GM12878 (cell line): ENCODE results near the gene ZXDC. TPM values are rescaled to one million over a fixed set of nuclear protein-coding genes. Genes with fewer than 3 reads are reported as not detected.

Experiments
- ATAC-seq: fragments of 200-7000 bp; cut with Tn5 transposase; 3 replicates; pipeline ENCODE4 v1.9.1; 2020; ENCODE audit warnings: mild to moderate bottlenecking, moderate library complexity
- BruUV-seq: library from RNA; stranded (reverse); fragments of 400-500 nt; replicated peaks from 2 replicates; lab custom pipeline; 2021; lab: Mats Ljungman, UMichigan
- CTCF ChIA-PET: fragments of 300-600 bp; sonication (Branson Sonifier 250); formaldehyde crosslinking; extraction: SDS; loops from one replicate; lab custom pipeline; 2021; ENCODE audit warnings: inconsistent platforms; lab: Yijun Ruan, JAX
- POLR2A ChIA-PET: fragments of 350-600 bp; formaldehyde crosslinking; extraction: SDS; loops from one replicate; lab custom pipeline; 2021; ENCODE audit warnings: inconsistent platforms; lab: Charles Lee
- RAD21 ChIA-PET: fragments of 300-600 bp; sonication (Branson Sonifier 250); formaldehyde crosslinking; loops from one replicate; lab custom pipeline; 2023; ENCODE audit warnings: antibody characterized with exemption; ENCODE audit not compliant: unreplicated experiment; lab: Charles Lee
- SMC1A ChIA-PET: fragments of 300-600 bp; sonication (Branson Sonifier 250); formaldehyde crosslinking; loops from one replicate; lab custom pipeline; 2023; ENCODE audit not compliant: unreplicated experiment, uncharacterized antibody; lab: Charles Lee
- DNase-seq: peaks from one replicate; pipeline ENCODE4 v3.0.0-alpha.2; 2011; ENCODE audit warnings: low read depth, low spot score
- FAIRE-seq: peaks from 3 replicates; lab custom pipeline; 2011; peaks lifted over from hg19 to GRCh38; lab: Jason Lieb, UNC
- H2AFZ ChIP-seq: 2 replicates; pipeline ENCODE4 v1.6.0; 2011; ENCODE audit warnings: low read depth, low read length, control low read depth; ENCODE audit not compliant: control insufficient read depth
- H3K27ac ChIP-seq: 2 replicates; pipeline ENCODE4 v1.5.1; 2011; ENCODE audit warnings: control low read depth; ENCODE audit not compliant: control insufficient read depth, insufficient read depth
- H3K27me3 ChIP-seq, 2 experiments: replicated peaks in 1 of 2; 2 replicates each; pipeline versions ENCODE4 v1.6.0 to v1.6.1; 2011; ENCODE audit warnings: low read length in 1 of 2; ENCODE audit not compliant: control insufficient read depth in 2 of 2, insufficient read depth in 2 of 2
- H3K36me3 ChIP-seq, 2 experiments: 2 replicates each; pipeline ENCODE4 v1.5.1; 2011; ENCODE audit warnings: low read length in 1 of 2; ENCODE audit not compliant: control insufficient read depth in 2 of 2, insufficient read depth in 2 of 2
- H3K4me1 ChIP-seq: 2 replicates; pipeline ENCODE4 v1.6.1; 2011; ENCODE audit warnings: mild to moderate bottlenecking, low read length, moderate library complexity, mixed read lengths; ENCODE audit not compliant: control insufficient read depth, insufficient read depth
- H3K4me2 ChIP-seq: 2 replicates; pipeline ENCODE4 v1.6.0; 2011; ENCODE audit warnings: control low read depth; ENCODE audit not compliant: control insufficient read depth, insufficient read depth
- H3K4me3 ChIP-seq: fragments of 200-600 bp; sonication (generic); 2 replicates; pipeline ENCODE4 v1.5.1; 2016
- H3K79me2 ChIP-seq: 2 replicates; pipeline ENCODE4 v1.6.0; 2011; ENCODE audit warnings: low read length; ENCODE audit not compliant: control insufficient read depth, insufficient read depth
- H3K9ac ChIP-seq: 2 replicates; pipeline ENCODE4 v1.8.0; 2011; ENCODE audit warnings: low read length, control low read depth, mixed read lengths; ENCODE audit not compliant: control insufficient read depth, insufficient read depth
- H3K9me3 ChIP-seq: replicated peaks from 3 replicates; pipeline ENCODE4 v1.5.1; 2011; ENCODE audit warnings: mild to moderate bottlenecking, low read length; ENCODE audit not compliant: control insufficient read depth, insufficient read depth
- H4K20me1 ChIP-seq: 2 replicates; pipeline ENCODE4 v1.6.0; 2011; ENCODE audit not compliant: control insufficient read depth, insufficient read depth
- BCL3 ChIP-seq: IDR thresholded peaks from 2 replicates; pipeline ENCODE4 v1.6.1; 2011; ENCODE audit warnings: borderline replicate concordance, low read depth, mild to moderate bottlenecking, moderate library complexity, low read length; ENCODE audit not compliant: insufficient read depth, poor library complexity, severe bottlenecking
- CBX3 ChIP-seq: fragments of 200-600 bp; sonication (generic); IDR thresholded peaks from 2 replicates; pipeline ENCODE4 v1.6.1; 2016; ENCODE audit warnings: low read depth, borderline replicate concordance
- ETV6 ChIP-seq, 2 experiments: fragments of 450-650 bp in 1 of 2; IDR thresholded peaks in 1 of 2; conservative IDR thresholded peaks in 1 of 2; 2 replicates each; pipeline ENCODE4 v1.6.1; 2014; ENCODE audit warnings: antibody characterized with exemption in 1 of 2, borderline replicate concordance in 1 of 2, low read depth in 1 of 2, mild to moderate bottlenecking in 1 of 2, moderate library complexity in 1 of 2
- FOXK2 ChIP-seq: fragments of 450-650 bp; IDR thresholded peaks from 2 replicates; pipeline ENCODE4 v1.6.1; 2017; ENCODE audit warnings: mild to moderate bottlenecking, moderate library complexity
- NR2C2 ChIP-seq: IDR thresholded peaks from 2 replicates; pipeline ENCODE4 v1.6.1; 2011; ENCODE audit warnings: borderline replicate concordance, low read depth; ENCODE audit not compliant: control insufficient read depth, insufficient read length
- POLR2AphosphoS5 ChIP-seq: IDR thresholded peaks from 2 replicates; pipeline ENCODE4 v1.6.1; 2011; ENCODE audit warnings: mild to moderate bottlenecking, low read length, inconsistent platforms
- REST ChIP-seq: IDR thresholded peaks from 2 replicates; pipeline ENCODE4 v1.6.1; 2012; ENCODE audit warnings: mild to moderate bottlenecking, low read depth, low read length
- SUPT20H ChIP-seq: IDR thresholded peaks from 2 replicates; pipeline ENCODE4 v1.6.1; 2011; ENCODE audit warnings: low read depth, mild to moderate bottlenecking, low read length, moderate library complexity, borderline replicate concordance; ENCODE audit not compliant: control insufficient read depth
- ZNF592 ChIP-seq: fragments of 450-650 bp; IDR thresholded peaks from 2 replicates; pipeline ENCODE4 v1.6.1; 2017; ENCODE audit warnings: mild to moderate bottlenecking, moderate library complexity
- ZZZ3 ChIP-seq: IDR thresholded peaks from 2 replicates; pipeline ENCODE4 v1.6.1; 2011; ENCODE audit warnings: low read depth; ENCODE audit not compliant: control insufficient read depth, insufficient read length
- WGBS: methylation state at CpG from one replicate; pipeline ENCODE4 v1.1.6; 2016; ENCODE audit warnings: low lambda C conversion rate; ENCODE audit not compliant: insufficient replicate concordance, insufficient coverage; ENCODE audit errors: missing lambda C conversion rate; 5-methylcytosine and 5-hydroxymethylcytosine counted together
- in situ Hi-C: fragments of 300-500 bp; cut with MboI; formaldehyde crosslinking; loops from 9 replicates; pipeline ENCODE4 v1.14.3; 2018; ENCODE audit warnings: mixed read lengths
- intact Hi-C: fragments of 100-400 bp; cut with micrococcal nuclease; formaldehyde crosslinking; loops from one replicate; pipeline ENCODE4 v1.14.2; 2022; ENCODE audit not compliant: unreplicated experiment
- polyA plus RNA-seq, 11 experiments: library from polyadenylated mRNA; depleted of rRNA in 4 of 11; unstranded in 6 of 11; stranded (reverse) in 5 of 11; fragments of >200 nt; fragmentation: Nextera tagmentation in 4 of 11; fragmentation: Illumina TruSeq in 1 of 11; extraction: Ambion mirVana in 4 of 11; extraction: Trizol in 1 of 11; gene quantifications; 1 replicate in 1 of 11; 2 replicates in 10 of 11; pipeline versions ENCODE4 v1.2.1 to v1.2.3, GENCODE V29; 2011 to 2016; ENCODE audit warnings: inconsistent platforms in 2 of 11, missing spikeins in 2 of 11, low read depth in 1 of 11
- total RNA-seq, 4 experiments: library from RNA; depleted of rRNA in 3 of 4; stranded (reverse); fragments of >200 nt in 3 of 4; fragmentation: Illumina TruSeq in 1 of 4; extraction: Trizol in 1 of 4; gene quantifications; 2 replicates each; pipeline versions ENCODE4 v1.2.1 to v1.2.3, GENCODE V29; 2013 to 2021

Gene ZXDC
- total and polyA plus RNA-seq, 10 of the 15 experiments (the other 5 are each of a cell fraction or from before 2014, with no cell fraction given), result 0.72 to 15.3 (median 8.5) TPM

- SMC1A ChIA-PET, result interaction anchor here (0.7 kb wide), 1 partner anchor 13 kb away, joined by 3 read pairs; no protein-coding TSS in a partner anchor
- no peak for FAIRE-seq
- Histone ChIP-seq H4K20me1 (no peaks in the 10 kb centered on the region), H3K4me2 (no peak overlapping the region)
- DNase-seq, result no peak
- TF ChIP-seq NR2C2, result no peak
- no peak for TF ChIP-seq BCL3
- TF ChIP-seq POLR2AphosphoS5, result no peak
- TF ChIP-seq REST, result no peak
- TF ChIP-seq ZNF592, result no peak
- TF ChIP-seq FOXK2, result no peak
- no peak for TF ChIP-seq SUPT20H
- TF ChIP-seq ETV6 (conservative IDR thresholded peaks at IDR 0.05 in 1 of 2, IDR thresholded peaks at IDR 0.05 in 1 of 2; ENCODE audit: borderline replicate concordance in 1 of 2, low read depth in 1 of 2), result no peak
- no peak for TF ChIP-seq ZZZ3
- no peak for TF ChIP-seq CBX3
- TF ChIP-seq, all 136 proteins: peak for 0
- no peak overlapping the region for H3K27ac ChIP-seq
- intact Hi-C loops (no loop called here), in situ Hi-C loops (no loop called here)
- no peaks in the 10 kb centered on the region for H3K79me2 ChIP-seq
- CTCF ChIA-PET, result no interaction called here
- no peak overlapping the region for H3K9ac ChIP-seq
- H3K4me3 ChIP-seq, result no peak overlapping the region
- 94% methylated on average over 13 of the region's 13 CpGs for WGBS
- no peak for ATAC-seq
- no peaks in the 10 kb centered on the region for H3K9me3 ChIP-seq
- POLR2A ChIA-PET, result interaction anchor here (0.5 kb wide), 1 partner anchor 206 kb away, joined by 5 read pairs; no protein-coding TSS in a partner anchor
- no peak overlapping the region for H2AFZ ChIP-seq
- H3K36me3 ChIP-seq, result peaks cover 0 to 3% of the 10 kb centered on the region in 2 experiments; a peak in 3 of 4 replicates
- BruUV-seq, result no TSS peak
- H3K27me3 ChIP-seq, result no peaks in the 10 kb centered on the region
- no peaks in the 10 kb centered on the region for H3K4me1 ChIP-seq
- RAD21 ChIA-PET, result interaction anchor here (0.6 kb wide), 1 partner anchor 362 kb away, joined by 3 read pairs; no protein-coding TSS in a partner anchor
Observed at GRCh38 chr3:126442094-126442855, 33.4 kb downstream of the ZXDC start.
